Measurements from ENCODE around the gene CA11.
A peak's percentile ranks its signal among the peaks of the same experiment; 100 is the strongest.
"Not testable (repeated sequence)": the region's sequence is repeated elsewhere in the genome, so short reads cannot be mapped to it uniquely, and the experiment has no call there.

CA11 gene

GRCh38 chr19:48663667-48664066 is 17.7 kb upstream of the CA11 start:
- no peak for TF ChIP-seq JUND (IDR thresholded peaks at IDR 0.05; ENCODE audit: low read depth)
- DNase-seq (ENCODE audit: low read depth in 1 of 2, low spot score in 1 of 2): no peak
- in situ Hi-C loops (cut with HindIII; ENCODE audit: low pct_unique_long_range_greater_than_20kb, low sequenced_read_pairs): no loop called here

- in situ Hi-C loops (cut with HindIII; ENCODE audit: low pct_unique_long_range_greater_than_20kb, low sequenced_read_pairs): no loop called here
- TF ChIP-seq JUND (IDR thresholded peaks at IDR 0.05; ENCODE audit: low read depth): no peak
- no peak for DNase-seq (ENCODE audit: low read depth in 1 of 2, low spot score in 1 of 2)
Observed at GRCh38 chr19:48661711-48662090, 15.7 kb upstream of the CA11 start.

GRCh38 chr19:48660852-48661710 is 15.1 kb upstream of the CA11 start:
- in situ Hi-C loops (cut with HindIII; ENCODE audit: low pct_unique_long_range_greater_than_20kb, low sequenced_read_pairs): no loop called here
- TF ChIP-seq JUND (IDR thresholded peaks at IDR 0.05; ENCODE audit: low read depth): no peak
- DNase-seq (ENCODE audit: low read depth in 1 of 2, low spot score in 1 of 2): peak; percentile 89 to 91

GRCh38 chr19:48659768-48660167 is 13.8 kb upstream of the CA11 start:
- peak; percentile 90 for DNase-seq (ENCODE audit: low read depth in 1 of 2, low spot score in 1 of 2)
- in situ Hi-C loops (cut with HindIII; ENCODE audit: low pct_unique_long_range_greater_than_20kb, low sequenced_read_pairs): no loop called here
- TF ChIP-seq JUND (IDR thresholded peaks at IDR 0.05; ENCODE audit: low read depth): no peak

- DNase-seq (ENCODE audit: low read depth in 1 of 2, low spot score in 1 of 2): no peak
- in situ Hi-C loops (cut with HindIII; ENCODE audit: low pct_unique_long_range_greater_than_20kb, low sequenced_read_pairs): no loop called here
- TF ChIP-seq JUND (IDR thresholded peaks at IDR 0.05; ENCODE audit: low read depth): no peak
Observed at GRCh38 chr19:48658483-48658882, 12.5 kb upstream of the CA11 start.

- DNase-seq (ENCODE audit: low read depth in 1 of 2, low spot score in 1 of 2); in situ Hi-C loops (cut with HindIII; ENCODE audit: low pct_unique_long_range_greater_than_20kb, low sequenced_read_pairs): not testable (repeated sequence)
Observed at GRCh38 chr19:48657828-48658227, 11.8 kb upstream of the CA11 start.

GRCh38 chr19:48656840-48657474 is 11.0 kb upstream of the CA11 start:
- in situ Hi-C loops (cut with HindIII; ENCODE audit: low pct_unique_long_range_greater_than_20kb, low sequenced_read_pairs): no loop called here
- TF ChIP-seq JUND (IDR thresholded peaks at IDR 0.05; ENCODE audit: low read depth): no peak
- no peak for DNase-seq (ENCODE audit: low read depth in 1 of 2, low spot score in 1 of 2)

GRCh38 chr19:48654299-48655059 is 8.5 kb upstream of the CA11 start:
- DNase-seq (ENCODE audit: low read depth in 1 of 2, low spot score in 1 of 2): no peak
- no peak for TF ChIP-seq JUND (IDR thresholded peaks at IDR 0.05; ENCODE audit: low read depth)
- in situ Hi-C loops (cut with HindIII; ENCODE audit: low pct_unique_long_range_greater_than_20kb, low sequenced_read_pairs): no loop called here

GRCh38 chr19:48651683-48652048 is 5.7 kb upstream of the CA11 start:
- no peak for DNase-seq (ENCODE audit: low read depth in 1 of 2, low spot score in 1 of 2)
- in situ Hi-C loops (cut with HindIII; ENCODE audit: low pct_unique_long_range_greater_than_20kb, low sequenced_read_pairs): no loop called here
- TF ChIP-seq JUND (IDR thresholded peaks at IDR 0.05; ENCODE audit: low read depth): no peak

GRCh38 chr19:48650974-48651682 is 5.1 kb upstream of the CA11 start:
- in situ Hi-C loops (cut with HindIII; ENCODE audit: low pct_unique_long_range_greater_than_20kb, low sequenced_read_pairs): no loop called here
- DNase-seq (ENCODE audit: low read depth in 1 of 2, low spot score in 1 of 2): no peak
- TF ChIP-seq JUND (IDR thresholded peaks at IDR 0.05; ENCODE audit: low read depth): no peak

- in situ Hi-C loops (cut with HindIII; ENCODE audit: low pct_unique_long_range_greater_than_20kb, low sequenced_read_pairs): no loop called here
- DNase-seq (ENCODE audit: low read depth in 1 of 2, low spot score in 1 of 2): no peak
- TF ChIP-seq JUND (IDR thresholded peaks at IDR 0.05; ENCODE audit: low read depth): no peak
Observed at GRCh38 chr19:48648134-48648533, 2.1 kb upstream of the CA11 start.

- DNase-seq (ENCODE audit: low read depth in 1 of 2, low spot score in 1 of 2): no peak
- TF ChIP-seq JUND (IDR thresholded peaks at IDR 0.05; ENCODE audit: low read depth): no peak
- in situ Hi-C loops (cut with HindIII; ENCODE audit: low pct_unique_long_range_greater_than_20kb, low sequenced_read_pairs): no loop called here
Observed at GRCh38 chr19:48646722-48647216, 782 bp upstream of the CA11 start.

Data from T47D (cell line).